ENCODE measurements around the gene UPF2.
A peak's percentile ranks its signal among the peaks of the same experiment; 100 is the strongest.

UPF2 gene

DNA sequence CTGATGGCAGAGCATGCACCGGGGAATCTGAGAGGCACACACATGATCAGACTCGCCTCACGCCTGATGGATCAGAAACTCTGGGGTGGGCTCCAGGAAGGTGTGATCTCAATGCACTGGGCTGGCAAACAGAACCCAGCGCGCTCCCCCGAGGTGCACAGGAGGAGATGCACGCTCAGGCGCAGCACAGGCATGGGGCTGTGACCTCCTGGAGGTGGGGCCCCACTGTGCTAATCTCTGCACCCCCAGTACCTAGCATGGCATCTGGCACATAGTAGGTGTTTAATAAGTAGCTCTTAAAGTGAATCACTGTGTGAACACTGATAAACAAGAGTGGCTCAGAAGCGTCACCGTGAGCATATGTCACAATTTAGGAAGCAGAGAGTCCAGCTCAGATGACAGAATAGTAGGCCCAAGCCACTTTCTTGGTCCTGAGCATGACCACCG, 161.6 kb downstream of the UPF2 start:
- DNase-seq: peak; percentile 17

DNA sequence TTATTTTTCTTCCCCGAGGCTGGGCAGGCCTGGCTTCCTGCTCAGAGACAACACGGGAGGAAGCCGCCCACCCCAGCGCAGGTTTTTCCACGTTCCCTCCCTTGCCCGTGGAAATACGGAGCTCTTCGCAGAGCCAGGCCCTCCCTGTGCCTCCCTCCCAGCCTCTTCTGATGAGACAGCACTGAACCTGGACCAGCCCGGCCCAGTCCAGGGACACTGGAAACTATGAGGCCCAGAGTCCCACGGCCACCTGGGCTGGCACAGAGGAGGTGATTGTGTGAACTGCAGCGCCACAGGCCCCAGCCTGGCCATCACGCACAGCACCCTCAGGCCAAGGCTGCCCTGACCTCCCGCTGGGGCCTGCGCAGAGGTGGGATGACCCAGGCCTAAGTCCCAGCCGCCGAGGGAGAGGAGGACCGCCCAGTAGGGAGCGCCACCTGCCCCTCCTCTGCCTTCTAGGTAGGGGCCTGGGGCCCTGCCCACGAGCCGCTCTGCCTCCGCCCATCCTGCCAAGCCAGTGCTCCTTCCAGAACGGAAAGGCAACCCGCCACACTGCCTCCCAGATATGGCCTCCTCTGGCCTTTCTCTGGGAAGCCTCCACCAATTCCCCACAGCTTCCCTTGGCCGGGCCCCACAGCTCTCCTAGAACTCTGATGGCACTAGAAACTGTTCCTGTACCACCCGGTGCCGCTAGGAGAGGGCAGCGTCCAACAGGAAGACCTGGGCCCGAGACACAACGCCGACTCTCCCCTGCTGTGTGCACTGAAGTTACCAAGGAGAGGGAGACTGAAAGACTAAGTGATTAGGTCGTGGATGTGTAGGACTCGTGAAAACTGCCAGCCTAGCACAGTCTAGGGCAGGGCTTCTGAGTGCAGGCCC, 162.2 kb downstream of the UPF2 start:
- DNase-seq: no peak

DNA sequence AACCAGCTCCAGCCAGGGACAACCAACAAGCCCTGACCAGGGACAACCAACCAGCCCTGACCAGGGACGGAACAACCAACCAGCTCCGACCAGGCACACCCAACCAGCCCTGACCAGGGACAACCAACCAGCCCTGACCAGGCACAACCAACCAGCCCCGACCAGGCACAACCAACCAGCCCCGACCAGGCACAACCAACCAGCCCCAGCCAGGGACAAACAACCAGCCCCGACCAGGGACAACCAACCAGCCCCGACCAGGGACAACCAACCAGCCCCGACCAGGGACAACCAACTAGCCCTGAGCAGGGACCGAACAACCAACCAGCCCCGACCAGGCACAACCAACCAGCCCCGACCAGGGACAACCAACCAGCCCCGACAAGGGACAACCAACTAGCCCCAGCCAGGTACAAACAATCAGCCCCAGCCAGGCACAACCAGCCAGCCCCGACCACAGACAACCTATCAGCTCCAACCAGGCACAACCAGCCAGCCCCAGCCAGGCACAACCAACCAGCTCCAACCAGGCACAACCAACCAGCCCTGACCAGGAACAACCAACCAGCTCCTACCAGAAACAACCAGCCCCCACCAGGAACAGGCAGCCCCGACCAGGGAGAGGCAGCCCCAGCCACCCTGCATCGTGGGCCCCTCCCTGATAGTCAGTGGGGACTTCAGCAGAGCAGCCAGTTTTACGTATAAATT, 163.1 kb downstream of the UPF2 start:
- DNase-seq: no peak

DNA sequence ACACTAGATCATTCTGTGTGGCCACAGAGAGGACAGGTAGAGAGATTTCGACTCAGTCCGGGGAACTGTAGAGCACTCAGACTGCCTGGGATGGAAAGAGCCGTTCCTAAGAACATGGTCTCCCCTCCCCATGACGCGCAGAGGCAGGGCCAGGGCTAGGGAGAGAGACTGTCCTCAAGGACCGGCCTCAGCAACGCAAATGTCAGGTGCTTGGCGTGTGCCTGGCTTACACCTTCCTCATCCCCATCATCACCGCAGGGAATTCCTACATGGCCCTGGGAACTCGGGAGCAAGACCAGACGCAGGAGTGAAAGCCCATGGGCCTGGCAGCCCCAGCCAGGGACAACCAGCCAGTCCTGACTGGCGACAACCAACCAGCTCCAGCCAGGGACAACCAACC, 163.8 kb downstream of the UPF2 start:
- DNase-seq: no peak

DNA sequence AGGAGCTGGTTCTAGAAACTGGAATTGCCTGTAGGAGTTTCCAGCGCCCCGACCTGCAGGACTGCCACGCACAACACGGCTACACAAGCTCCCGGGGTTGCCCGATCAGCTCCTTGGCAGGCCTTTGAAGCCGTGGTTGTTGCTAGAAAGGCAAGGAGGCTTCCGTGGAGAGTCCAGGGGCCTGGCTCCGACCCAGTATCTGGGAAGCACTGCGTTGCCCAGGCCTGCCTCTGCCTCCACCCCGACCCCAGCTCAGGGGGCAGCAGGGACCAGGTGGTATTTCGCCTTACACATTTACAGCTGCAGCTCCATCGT, 165.1 kb downstream of the UPF2 start:
- DNase-seq: no peak

DNA sequence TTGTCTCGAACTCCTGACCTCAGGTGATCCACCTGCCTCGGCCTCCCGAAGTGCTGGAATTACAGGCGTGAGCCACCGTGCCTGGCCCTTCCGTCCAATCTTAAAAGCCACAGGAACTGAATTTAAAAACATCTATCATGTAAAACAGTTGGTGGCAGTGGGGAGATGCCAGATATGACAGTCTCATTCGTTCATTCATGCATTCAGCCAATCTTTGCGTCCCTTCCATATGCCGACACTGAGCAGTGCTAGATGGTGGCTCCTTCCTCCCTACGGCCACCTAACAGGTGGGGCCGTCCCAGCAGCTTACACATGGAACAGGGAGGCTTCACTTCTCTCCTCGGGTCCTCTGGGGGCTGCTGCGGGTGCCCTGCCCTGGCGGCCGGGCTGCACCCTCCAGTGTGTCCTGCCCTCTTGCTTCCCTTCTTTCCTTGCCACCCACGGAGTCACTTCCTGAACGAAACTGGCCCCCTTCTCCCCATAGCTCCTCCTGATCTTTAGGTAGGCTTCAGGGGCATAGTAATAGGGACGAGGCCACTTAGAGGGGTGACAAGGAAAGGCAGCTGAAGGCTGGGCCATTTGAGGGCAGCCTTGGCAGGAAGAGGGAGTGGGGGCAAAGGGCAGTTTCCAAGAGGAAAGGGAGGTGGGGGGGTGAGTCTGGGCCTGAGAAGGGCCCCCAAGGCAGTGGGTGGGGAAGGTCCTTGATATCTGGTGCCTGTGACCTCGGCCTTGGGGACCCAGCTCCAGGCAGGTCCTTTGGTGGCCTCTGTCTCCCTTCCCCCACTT, 165.6 kb downstream of the UPF2 start:
- no peak for DNase-seq

DNA sequence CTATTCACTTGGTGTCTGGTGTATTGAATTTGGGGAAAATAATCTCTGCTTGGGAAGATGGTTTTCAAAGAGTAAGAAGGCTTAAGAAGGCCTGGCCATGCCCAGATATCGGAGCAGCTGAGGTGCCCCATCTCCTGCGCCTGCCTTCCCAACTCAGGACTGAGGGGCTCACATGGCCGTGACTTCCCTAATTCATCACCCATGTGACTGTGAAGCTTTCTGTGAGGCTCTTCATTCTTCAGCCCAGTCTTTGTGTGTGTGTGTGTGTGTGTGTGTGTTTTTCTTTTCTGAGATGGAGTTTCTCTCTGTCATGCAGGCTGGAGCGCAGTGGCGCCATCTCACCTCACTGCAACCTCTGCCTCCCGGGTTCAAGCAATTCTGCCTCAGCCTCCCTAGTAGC, 166.3 kb downstream of the UPF2 start:
- no peak for DNase-seq

DNA sequence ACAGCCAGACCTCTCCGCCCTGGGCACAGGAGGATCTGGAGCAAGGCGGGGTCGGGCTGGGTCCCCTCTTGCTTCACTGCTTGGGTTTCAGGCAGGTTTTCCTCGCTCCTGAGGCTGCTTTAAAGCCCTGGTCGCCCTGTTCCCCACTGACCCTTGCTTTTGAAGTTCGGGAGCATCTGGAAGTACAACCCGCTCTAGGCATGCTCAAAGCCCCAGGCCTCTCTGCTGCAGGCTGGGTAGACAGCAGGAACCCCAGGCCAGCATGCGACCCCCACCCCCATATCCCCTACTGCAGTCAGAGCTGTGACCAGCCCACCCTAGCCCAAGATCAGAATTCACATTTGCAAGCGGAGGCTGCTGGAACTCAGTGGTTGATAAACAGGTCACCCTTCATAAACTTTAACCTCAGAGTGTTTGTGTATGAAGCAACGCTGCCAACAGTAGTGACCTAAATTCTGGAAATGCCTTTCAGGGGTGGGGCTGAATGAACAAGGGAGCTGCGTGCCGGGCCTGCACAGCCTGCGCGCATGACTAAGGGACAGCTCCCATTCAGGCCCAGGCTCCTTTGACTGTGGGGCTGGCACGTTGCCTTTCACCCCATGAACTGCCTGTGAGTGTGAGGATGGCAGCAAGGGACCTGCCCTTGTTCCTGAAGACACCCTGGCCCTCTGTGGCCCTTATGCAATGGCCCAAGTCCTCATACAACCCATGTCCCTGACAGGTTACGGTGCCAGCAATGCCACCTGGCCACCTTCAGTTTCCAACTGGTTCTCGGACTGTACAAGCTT, 166.9 kb downstream of the UPF2 start:
- no peak for DNase-seq

DNA sequence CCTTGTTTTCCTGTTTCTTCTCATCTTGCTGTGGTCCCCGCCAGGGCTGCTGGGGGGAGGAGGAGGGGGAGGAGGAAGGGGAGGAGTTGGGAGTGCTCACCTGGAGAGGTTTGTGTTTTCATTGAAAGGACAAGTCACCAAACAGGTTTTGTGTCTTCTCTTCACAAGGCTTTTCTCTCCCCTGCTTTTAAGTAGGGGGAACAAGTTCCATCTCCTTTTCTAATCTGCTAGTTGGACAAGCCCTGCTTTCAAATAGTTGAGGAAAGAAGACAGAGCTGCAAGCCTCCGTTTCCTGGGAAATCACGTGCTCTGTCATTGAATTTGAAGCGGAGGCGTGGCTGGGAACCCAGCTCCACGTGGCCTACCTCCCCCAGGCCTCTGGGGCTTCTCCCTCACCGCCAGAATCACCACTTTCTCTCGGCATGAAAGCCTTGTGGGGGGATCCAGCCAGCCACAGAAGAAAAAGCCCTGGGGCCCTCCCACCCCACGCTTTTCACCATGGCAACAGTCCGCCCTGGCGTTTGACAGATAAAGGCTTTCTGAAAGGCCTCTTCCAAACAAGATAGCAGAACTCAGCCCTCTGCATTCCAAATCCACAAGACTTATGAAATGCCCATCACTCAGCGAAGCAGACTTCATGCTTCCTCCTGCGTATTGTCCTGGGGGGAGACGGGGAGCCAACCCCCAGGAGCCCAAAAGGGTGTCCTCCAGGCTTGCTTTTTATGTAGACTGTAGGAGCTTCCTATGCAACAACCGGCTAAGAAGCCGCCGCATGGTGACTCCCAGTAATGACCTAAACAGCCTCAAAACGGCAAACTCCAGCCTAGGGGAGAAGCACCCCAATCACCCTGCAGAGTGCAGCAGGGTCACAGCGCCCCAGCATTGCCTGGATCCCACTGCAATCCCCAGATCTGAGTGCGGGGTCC, 167.8 kb downstream of the UPF2 start:
- DNase-seq: no peak

DNA sequence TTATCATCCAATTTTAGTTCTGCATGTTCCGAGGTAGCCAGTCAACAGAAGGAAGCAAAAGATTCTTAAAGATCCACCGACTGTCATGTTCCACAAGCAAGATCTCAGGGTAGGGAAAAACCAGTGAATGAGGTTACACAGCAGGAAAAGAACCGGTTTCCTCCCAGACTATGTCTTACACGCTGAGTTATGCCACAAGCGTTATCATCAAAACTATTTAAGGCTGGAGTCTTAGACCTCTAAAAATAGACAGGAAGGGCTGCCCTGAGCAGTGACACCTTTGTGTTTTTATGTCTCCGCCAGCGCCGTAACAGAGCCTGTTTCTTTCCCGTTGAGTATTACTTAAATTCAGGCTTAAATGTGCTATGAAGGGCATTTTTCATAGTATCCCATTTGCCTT, 171.1 kb downstream of the UPF2 start:
- DNase-seq: no peak

DNA sequence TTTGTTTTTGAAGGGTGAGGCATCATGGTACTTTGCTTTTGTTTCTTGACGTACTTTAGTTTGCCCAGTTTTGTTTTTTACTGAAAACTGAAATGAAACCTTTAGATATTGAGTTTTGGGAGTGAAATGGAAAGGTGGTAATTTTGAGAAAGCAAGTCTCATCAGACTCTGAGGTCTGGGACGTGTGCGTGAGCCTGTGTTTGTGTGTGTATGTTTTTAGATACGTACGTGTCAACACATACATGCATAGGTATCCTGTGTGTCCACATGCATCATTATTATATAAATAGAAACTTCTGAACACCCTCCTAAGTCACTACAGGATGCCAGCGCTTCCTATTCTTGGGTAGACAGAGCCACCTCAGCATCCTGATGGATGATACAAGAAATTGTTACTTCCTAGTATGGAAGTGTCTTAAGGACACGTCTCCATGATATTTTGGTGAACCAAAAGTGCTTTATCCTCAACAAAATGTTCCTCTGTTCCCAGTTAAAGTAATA, 171.7 kb downstream of the UPF2 start:
- DNase-seq: no peak

DNA sequence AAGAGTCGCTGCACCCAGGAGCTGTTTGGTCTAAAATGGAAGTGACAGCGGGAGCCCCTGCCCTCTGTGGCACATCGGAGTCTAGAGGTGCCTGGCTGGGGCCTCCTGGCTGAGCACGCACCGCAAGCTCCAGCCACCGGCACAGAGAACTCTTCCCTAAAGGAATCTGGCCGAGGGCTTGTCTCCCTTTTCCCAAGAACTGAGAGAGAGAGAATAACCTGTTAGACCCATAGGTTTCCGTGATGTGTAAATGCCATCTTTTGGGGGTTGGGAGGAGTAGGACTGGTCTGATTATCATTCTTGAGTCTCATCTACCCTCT, 172.2 kb downstream of the UPF2 start:
- DNase-seq: no peak

Measured in NCI-H2171 treated with DMSO at 0.1 percent for 48 hours (cell line).